Nephron (organoid): ENCODE measurements around the gene SPTLC3.

Source experiments
- H3K27ac Mint-ChIP-seq, 3 experiments: 2 replicates each; pipeline ENCODE4 v1.8.0; 2020; ENCODE audit warnings: mixed read lengths in 3 of 3, mild to moderate bottlenecking in 2 of 3, moderate library complexity in 1 of 3
- H3K27me3 Mint-ChIP-seq: 2 replicates; pipeline ENCODE4 v1.8.0; 2021; ENCODE audit warnings: low read depth, mild to moderate bottlenecking, moderate library complexity, mixed read lengths
- H3K36me3 Mint-ChIP-seq: 2 replicates; pipeline ENCODE4 v1.8.0; 2020; ENCODE audit warnings: low read depth, mixed read lengths
- H3K4me1 Mint-ChIP-seq: 2 replicates; pipeline ENCODE4 v1.8.0; 2020; ENCODE audit warnings: mixed read lengths
- H3K4me3 Mint-ChIP-seq, 3 experiments: 2 replicates each; pipeline ENCODE4 v1.8.0; 2020; ENCODE audit warnings: mild to moderate bottlenecking in 3 of 3, mixed read lengths in 3 of 3, moderate library complexity in 2 of 3
- H3K9me3 Mint-ChIP-seq: 2 replicates; pipeline ENCODE4 v1.8.0; 2020; ENCODE audit warnings: mixed read lengths
- TF ChIP-seq, protein P1 (sequence below), 3 experiments: fragments of 200-600 bp; sonication (generic); IDR thresholded peaks; one replicate each; pipeline ENCODE4 v1.5.0; 2021; ENCODE audit warnings: antibody characterized with exemption in 3 of 3; ENCODE audit not compliant: unreplicated experiment in 3 of 3

SPTLC3 gene

DNA sequence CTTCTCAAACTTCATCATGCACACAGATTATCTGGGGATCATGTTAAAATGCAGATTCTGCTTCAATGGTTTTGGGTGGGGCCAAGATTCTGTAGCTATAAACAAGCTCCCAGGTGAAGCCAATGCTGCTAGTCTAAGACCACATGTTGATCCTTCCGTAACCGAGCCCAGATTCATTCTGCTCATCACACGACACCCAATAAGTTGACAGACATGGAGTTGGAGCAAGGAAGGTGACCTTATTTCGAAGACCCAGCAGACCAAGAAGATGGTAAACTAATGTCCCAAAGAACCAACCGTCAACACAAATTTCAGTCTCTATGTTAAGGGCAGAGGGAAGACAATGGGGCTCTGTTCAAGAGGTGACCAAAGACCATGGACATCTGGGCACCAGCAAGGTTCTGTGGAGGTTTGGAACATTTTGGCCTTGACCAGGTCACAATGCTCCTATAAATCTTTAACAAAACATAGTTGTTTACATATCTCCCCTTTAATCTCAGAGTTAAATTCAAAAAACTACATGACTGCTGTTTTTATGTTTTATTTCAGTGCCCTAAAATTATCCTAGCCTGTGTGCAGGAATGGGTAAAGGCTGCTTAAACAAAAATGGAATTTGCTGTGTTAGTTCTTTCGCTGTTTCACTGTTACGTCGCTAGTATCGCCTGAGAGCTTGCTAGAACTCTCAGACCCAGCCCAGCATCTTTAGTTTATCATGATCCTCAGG lies 50.1 kb downstream of the SPTLC3 start:
- TF ChIP-seq, protein P1, sequence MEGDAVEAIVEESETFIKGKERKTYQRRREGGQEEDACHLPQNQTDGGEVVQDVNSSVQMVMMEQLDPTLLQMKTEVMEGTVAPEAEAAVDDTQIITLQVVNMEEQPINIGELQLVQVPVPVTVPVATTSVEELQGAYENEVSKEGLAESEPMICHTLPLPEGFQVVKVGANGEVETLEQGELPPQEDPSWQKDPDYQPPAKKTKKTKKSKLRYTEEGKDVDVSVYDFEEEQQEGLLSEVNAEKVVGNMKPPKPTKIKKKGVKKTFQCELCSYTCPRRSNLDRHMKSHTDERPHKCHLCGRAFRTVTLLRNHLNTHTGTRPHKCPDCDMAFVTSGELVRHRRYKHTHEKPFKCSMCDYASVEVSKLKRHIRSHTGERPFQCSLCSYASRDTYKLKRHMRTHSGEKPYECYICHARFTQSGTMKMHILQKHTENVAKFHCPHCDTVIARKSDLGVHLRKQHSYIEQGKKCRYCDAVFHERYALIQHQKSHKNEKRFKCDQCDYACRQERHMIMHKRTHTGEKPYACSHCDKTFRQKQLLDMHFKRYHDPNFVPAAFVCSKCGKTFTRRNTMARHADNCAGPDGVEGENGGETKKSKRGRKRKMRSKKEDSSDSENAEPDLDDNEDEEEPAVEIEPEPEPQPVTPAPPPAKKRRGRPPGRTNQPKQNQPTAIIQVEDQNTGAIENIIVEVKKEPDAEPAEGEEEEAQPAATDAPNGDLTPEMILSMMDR (IDR thresholded peaks at IDR 0.05; ENCODE audit: unreplicated experiment in 3 of 3), result no peak
- no peak overlapping the region for H3K27ac Mint-ChIP-seq
- H3K4me1 Mint-ChIP-seq, result no peaks in the 10 kb centered on the region
- no peaks in the 10 kb centered on the region for H3K36me3 Mint-ChIP-seq
- no peak overlapping the region for H3K4me3 Mint-ChIP-seq
- no peaks in the 10 kb centered on the region for H3K9me3 Mint-ChIP-seq
- no peaks in the 10 kb centered on the region for H3K27me3 Mint-ChIP-seq

GRCh38 chr20:13059398-13060136 lies 50.8 kb downstream of the SPTLC3 start:
- Mint-ChIP-seq H3K27me3 (no peaks in the 10 kb centered on the region), H3K27ac (no peak overlapping the region), H3K36me3 (no peaks in the 10 kb centered on the region), H3K9me3 (no peaks in the 10 kb centered on the region), H3K4me3 (no peak overlapping the region), H3K4me1 (no peaks in the 10 kb centered on the region)
- TF ChIP-seq, protein P1 (IDR thresholded peaks at IDR 0.05; ENCODE audit: unreplicated experiment in 3 of 3), result no peak

DNA sequence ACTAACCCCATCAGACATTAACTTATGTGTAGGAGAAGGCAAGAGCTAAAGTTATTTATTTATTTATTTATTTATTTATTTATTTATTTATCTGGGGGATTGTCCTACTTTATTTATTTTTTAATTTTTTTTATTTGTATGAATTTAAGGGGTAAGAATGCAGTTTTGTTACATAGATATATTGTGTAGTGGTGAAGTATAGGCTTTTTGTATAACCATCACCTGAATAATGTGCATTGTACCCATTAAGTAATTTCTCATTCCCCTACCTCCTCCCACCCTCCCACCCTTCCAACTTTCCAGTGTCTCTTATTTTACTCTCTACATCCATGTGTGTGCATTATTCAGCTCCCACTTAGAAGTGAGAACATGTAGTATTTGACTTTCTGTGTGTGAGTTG lies 51.6 kb downstream of the SPTLC3 start:
- H3K36me3 Mint-ChIP-seq, result no peaks in the 10 kb centered on the region
- no peaks in the 10 kb centered on the region for H3K4me1 Mint-ChIP-seq
- H3K9me3 Mint-ChIP-seq, result no peaks in the 10 kb centered on the region
- H3K4me3 Mint-ChIP-seq, result no peak overlapping the region
- TF ChIP-seq, protein P1 (IDR thresholded peaks at IDR 0.05; ENCODE audit: unreplicated experiment in 3 of 3), result no peak
- H3K27ac Mint-ChIP-seq, result no peak overlapping the region
- H3K27me3 Mint-ChIP-seq, result no peaks in the 10 kb centered on the region

DNA sequence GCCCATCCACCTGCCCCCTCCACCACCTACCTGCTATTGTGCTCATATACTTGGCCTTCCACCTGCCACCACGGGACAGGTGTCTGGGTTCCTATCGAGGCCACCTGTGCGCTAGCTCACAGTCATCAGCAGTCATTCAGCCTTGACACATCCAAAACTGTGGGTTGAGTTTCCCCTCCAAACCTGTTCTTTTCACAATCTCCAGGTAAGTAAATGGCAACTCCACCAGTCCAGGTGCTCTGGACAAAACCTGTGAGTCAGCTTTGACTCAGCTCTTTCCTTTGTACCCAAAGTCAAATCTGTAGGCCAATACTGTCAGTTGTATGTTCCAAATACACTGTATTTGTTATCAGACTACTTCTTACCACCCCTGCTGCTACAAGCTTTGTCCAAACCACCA lies 52.6 kb downstream of the SPTLC3 start:
- Mint-ChIP-seq H3K4me3 (no peak overlapping the region), H3K27me3 (no peaks in the 10 kb centered on the region), H3K27ac (no peak overlapping the region), H3K4me1 (no peaks in the 10 kb centered on the region), H3K36me3 (peaks cover 4% of the 10 kb centered on the region), H3K9me3 (peaks cover 4% of the 10 kb centered on the region)
- TF ChIP-seq, protein P1 (IDR thresholded peaks at IDR 0.05; ENCODE audit: unreplicated experiment in 3 of 3), result no peak

DNA sequence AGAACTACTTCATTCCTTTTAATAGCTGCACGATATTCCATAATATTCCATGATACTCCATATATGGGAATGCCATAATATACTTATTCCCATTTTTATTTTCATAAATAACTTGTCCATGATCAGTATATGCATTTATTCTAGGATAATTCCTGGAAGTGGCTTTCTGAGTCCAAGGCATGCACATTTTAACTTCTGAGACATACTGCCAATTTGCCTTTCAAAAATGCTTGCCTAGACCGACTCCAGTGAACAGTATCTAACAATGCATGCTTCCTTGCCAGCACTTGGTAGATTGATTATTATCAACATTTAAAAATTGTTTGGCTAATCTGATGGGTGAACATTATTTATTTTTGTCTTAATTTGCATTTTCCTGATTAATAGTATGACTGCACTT lies 54.0 kb downstream of the SPTLC3 start:
- no peak overlapping the region for H3K4me3 Mint-ChIP-seq
- H3K36me3 Mint-ChIP-seq, result peaks cover 8% of the 10 kb centered on the region
- no peak overlapping the region for H3K27ac Mint-ChIP-seq
- no peaks in the 10 kb centered on the region for H3K27me3 Mint-ChIP-seq
- H3K4me1 Mint-ChIP-seq, result no peaks in the 10 kb centered on the region
- TF ChIP-seq, protein P1 (IDR thresholded peaks at IDR 0.05; ENCODE audit: unreplicated experiment in 3 of 3), result no peak
- peaks cover 12% of the 10 kb centered on the region for H3K9me3 Mint-ChIP-seq
